ENCODE results near the gene TMEM139. TPM values are rescaled to one million over a fixed set of nuclear protein-coding genes. Genes with fewer than 3 reads are reported as not detected.

Gene TMEM139
- total RNA-seq, 1 donor from 2014 or later: 0.47 TPM

DNA sequence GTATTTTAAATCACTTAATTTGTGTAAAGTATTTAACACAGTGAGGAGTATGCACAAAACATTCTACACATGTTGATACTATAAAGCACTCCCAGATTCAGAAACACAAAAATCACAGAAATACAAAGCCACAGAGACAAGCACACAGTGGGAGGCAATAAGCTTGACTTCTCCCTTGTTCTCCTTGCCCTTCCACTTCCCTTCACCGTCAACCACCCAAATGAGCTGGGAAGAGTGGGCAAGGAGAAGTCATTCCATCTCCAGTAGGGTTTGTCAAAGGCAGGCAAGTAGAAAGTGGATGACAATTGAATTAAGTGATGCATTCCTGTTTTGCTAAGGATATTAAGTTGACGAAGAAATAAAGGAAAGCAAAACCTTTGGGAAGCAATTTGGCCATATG is 4.2 kb upstream of the TMEM139 start:
- intact Hi-C loops (cut with micrococcal nuclease): loop anchor here (10.0 kb wide), 3 partner anchors 426 to 1554 kb away; partner anchors contain the start of genes EPHB6, TCAF1 and TPK1
- H3K4me1 Mint-ChIP-seq: peaks cover 33% of the 10 kb centered on the region

DNA sequence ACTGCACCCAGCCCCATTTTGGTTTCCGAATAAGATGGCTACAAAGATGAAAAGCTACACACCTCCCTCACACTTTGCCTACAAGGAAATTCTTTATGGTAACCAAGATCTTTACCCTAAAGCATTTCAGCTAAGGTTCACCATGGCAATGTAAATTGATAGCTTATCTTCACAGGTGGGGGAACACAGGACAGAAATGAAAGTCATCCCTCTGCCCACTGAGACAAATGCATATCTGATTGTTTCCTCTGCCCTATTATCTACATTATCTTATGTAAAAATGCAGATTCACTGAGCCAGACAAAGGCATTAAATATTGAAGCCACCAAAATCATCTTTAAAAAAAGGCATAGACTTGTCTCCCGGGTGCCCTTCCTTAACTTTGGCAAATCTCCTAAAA is 3.2 kb upstream of the TMEM139 start:
- Mint-ChIP-seq H3K4me1 (peaks cover 33% of the 10 kb centered on the region), H3K36me3 (ENCODE audit: low read depth) (no peaks in the 10 kb centered on the region), H3K4me3 (no peak overlapping the region), H3K9me3 (no peaks in the 10 kb centered on the region), H3K27ac (no peak overlapping the region), H3K27me3 (no peaks in the 10 kb centered on the region)
- intact Hi-C loops (cut with micrococcal nuclease): loop anchor here (10.0 kb wide), 3 partner anchors 427 to 1553 kb away; partner anchors contain the start of genes EPHB6, TCAF1 and TPK1
- ChIA-PET POLR2A (no interaction called here), CTCF (no interaction called here)
- no peak for DNase-seq
- no peak for ATAC-seq (ENCODE audit: low read depth)
- TF ChIP-seq, protein P1, sequence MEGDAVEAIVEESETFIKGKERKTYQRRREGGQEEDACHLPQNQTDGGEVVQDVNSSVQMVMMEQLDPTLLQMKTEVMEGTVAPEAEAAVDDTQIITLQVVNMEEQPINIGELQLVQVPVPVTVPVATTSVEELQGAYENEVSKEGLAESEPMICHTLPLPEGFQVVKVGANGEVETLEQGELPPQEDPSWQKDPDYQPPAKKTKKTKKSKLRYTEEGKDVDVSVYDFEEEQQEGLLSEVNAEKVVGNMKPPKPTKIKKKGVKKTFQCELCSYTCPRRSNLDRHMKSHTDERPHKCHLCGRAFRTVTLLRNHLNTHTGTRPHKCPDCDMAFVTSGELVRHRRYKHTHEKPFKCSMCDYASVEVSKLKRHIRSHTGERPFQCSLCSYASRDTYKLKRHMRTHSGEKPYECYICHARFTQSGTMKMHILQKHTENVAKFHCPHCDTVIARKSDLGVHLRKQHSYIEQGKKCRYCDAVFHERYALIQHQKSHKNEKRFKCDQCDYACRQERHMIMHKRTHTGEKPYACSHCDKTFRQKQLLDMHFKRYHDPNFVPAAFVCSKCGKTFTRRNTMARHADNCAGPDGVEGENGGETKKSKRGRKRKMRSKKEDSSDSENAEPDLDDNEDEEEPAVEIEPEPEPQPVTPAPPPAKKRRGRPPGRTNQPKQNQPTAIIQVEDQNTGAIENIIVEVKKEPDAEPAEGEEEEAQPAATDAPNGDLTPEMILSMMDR (IDR thresholded peaks at IDR 0.05): no peak

More for the DNA sequence above, 4.2 kb upstream of the TMEM139 start:
- POLR2A ChIA-PET: interaction anchor here (1.2 kb wide), 1 partner anchor 8 kb away, joined by 4 read pairs; the partner anchor contains the start of gene CASP2
- Mint-ChIP-seq H3K36me3 (ENCODE audit: low read depth) (no peaks in the 10 kb centered on the region), H3K27me3 (no peaks in the 10 kb centered on the region), H3K4me3 (no peak overlapping the region), H3K27ac (no peak overlapping the region), H3K9me3 (no peaks in the 10 kb centered on the region)
- DNase-seq: no peak
- TF ChIP-seq, protein P1 (IDR thresholded peaks at IDR 0.05): no peak
- CTCF ChIA-PET: interaction anchor here (0.9 to 2.0 kb wide), 3 partner anchors 19 to 40 kb away, joined by 4 to 9 read pairs (median 4); no protein-coding TSS in a partner anchor
- ATAC-seq (ENCODE audit: low read depth): no peak

DNA sequence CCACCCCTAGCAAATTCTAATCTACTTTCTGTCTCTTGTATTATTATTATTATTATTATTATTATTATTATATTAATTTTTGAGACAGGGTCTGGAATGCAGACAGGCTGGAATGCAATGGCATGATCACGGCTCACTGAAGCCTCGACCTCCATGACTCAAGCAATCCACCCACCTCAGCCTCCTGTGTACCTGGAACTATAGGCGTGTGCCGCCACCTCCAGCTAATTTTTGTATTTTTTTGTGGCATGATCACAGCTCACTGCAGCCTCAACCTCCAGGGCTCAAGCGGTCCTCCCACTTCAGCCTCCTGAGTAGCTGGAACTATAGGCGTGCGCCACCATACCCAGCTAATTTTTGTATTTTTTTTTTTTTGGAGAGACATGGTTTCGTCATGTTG is 2.6 kb upstream of the TMEM139 start:
- DNase-seq (no peak), ATAC-seq (ENCODE audit: low read depth) (no peak)
- no peaks in the 10 kb centered on the region for H3K9me3 Mint-ChIP-seq
- H3K4me1 Mint-ChIP-seq: peaks cover 33% of the 10 kb centered on the region
- no peak overlapping the region for H3K27ac Mint-ChIP-seq
- no peaks in the 10 kb centered on the region for H3K36me3 Mint-ChIP-seq (ENCODE audit: low read depth)
- ChIA-PET POLR2A (no interaction called here), CTCF (interaction anchor here (1.8 kb wide), 1 partner anchor 42 kb away, joined by 7 read pairs; no protein-coding TSS in a partner anchor)
- intact Hi-C loops (cut with micrococcal nuclease): loop anchor here (2.0 to 10.0 kb wide), 4 partner anchors 15 to 1553 kb away; partner anchors contain the start of genes EPHB6, TCAF1 and TPK1
- no peaks in the 10 kb centered on the region for H3K27me3 Mint-ChIP-seq
- no peak overlapping the region for H3K4me3 Mint-ChIP-seq
- TF ChIP-seq, protein P1 (IDR thresholded peaks at IDR 0.05): no peak

DNA sequence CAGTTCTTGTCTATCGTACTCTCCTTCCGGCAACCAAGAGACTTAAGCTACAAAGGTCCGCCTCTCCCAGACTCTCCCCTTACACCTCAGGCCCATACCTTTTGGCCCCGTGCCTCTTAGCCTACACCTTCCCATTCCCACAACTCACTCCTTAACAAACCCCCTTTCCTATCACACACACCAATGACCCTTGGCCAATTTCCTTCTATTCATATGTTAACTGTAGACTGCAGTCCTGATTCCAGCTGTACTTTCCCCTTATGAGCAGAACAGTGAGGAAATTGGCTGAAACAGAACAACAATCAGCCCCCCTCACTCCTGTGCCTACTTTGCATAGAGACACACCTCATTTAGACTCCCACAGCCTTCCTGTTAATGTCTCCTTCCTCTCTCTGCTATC is 1.4 kb upstream of the TMEM139 start:
- POLR2A ChIA-PET: interaction anchor here (1.9 kb wide), 1 partner anchor 20 kb away, joined by 7 read pairs; the partner anchor contains the start of gene GSTK1
- no peak for ATAC-seq (ENCODE audit: low read depth)
- Mint-ChIP-seq H3K4me1 (peaks cover 40% of the 10 kb centered on the region), H3K4me3 (peak overlapping the region; percentile 59), H3K27me3 (no peaks in the 10 kb centered on the region), H3K36me3 (ENCODE audit: low read depth) (peaks cover 3% of the 10 kb centered on the region), H3K27ac (peak overlapping the region; percentile 80), H3K9me3 (no peaks in the 10 kb centered on the region)
- no peak for DNase-seq
- TF ChIP-seq, protein P1 (IDR thresholded peaks at IDR 0.05): no peak
- CTCF ChIA-PET: interaction anchor here (0.7 to 1.8 kb wide), 3 partner anchors 16 to 68 kb away, joined by 3 to 7 read pairs (median 4); no protein-coding TSS in a partner anchor
- intact Hi-C loops (cut with micrococcal nuclease): loop anchor here (2.0 to 10.0 kb wide), 4 partner anchors 13 to 1551 kb away; partner anchors contain the start of genes EPHB6, TCAF1 and TPK1

DNA sequence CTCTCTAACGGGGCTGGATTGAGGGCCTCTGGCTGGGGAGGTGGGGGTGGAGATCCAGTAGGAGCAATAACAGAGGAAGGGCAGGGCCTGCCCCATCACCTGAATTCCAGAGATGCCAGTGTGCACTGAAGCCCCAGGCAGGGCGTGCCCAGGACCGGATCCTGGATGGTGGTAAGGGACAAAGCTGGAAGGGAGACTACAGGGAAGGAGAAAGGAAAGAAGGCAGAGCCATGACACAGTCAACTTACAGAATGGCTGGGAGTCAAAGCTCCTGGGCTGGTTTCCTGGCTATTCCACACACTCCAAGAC is 666 bp downstream of the TMEM139 start:
- Mint-ChIP-seq H3K36me3 (ENCODE audit: low read depth) (peaks cover 11% of the 10 kb centered on the region), H3K27ac (no peak overlapping the region), H3K9me3 (no peaks in the 10 kb centered on the region), H3K4me3 (no peak overlapping the region), H3K4me1 (peaks cover 43% of the 10 kb centered on the region), H3K27me3 (no peaks in the 10 kb centered on the region)
- intact Hi-C loops (cut with micrococcal nuclease): loop anchor here (10.0 kb wide), 3 partner anchors 431 to 1549 kb away; partner anchors contain the start of genes EPHB6, TCAF1 and TPK1
- TF ChIP-seq, protein P1 (IDR thresholded peaks at IDR 0.05): no peak
- CTCF ChIA-PET: no interaction called here
- POLR2A ChIA-PET: interaction anchor here (1.0 kb wide), 1 partner anchor 21 kb away, joined by 4 read pairs; no protein-coding TSS in a partner anchor
- ATAC-seq (ENCODE audit: low read depth) (no peak), DNase-seq (no peak)

Measured in activated B cell treated with CpG ODN at 0.5 μM for 24 hours (primary cell).